Measurements from ENCODE around the gene FXYD6.

FXYD6 gene

GRCh38 chr11:117830072-117830471 is 46.4 kb downstream of the FXYD6 start:
- no peak for DNase-seq (ENCODE audit: low read depth in 2 of 2)

GRCh38 chr11:117829369-117829725 is 47.1 kb downstream of the FXYD6 start:
- DNase-seq (ENCODE audit: low read depth in 2 of 2) = no peak

GRCh38 chr11:117828611-117829368 is 47.7 kb downstream of the FXYD6 start:
- no peak for DNase-seq (ENCODE audit: low read depth in 2 of 2)

GRCh38 chr11:117827521-117828511 is 48.6 kb downstream of the FXYD6 start:
- no peak for DNase-seq (ENCODE audit: low read depth in 2 of 2)

GRCh38 chr11:117826832-117827231 is 49.6 kb downstream of the FXYD6 start:
- no peak for DNase-seq (ENCODE audit: low read depth in 2 of 2)

GRCh38 chr11:117826190-117826570 is 50.3 kb downstream of the FXYD6 start:
- no peak for DNase-seq (ENCODE audit: low read depth in 2 of 2)

GRCh38 chr11:117825538-117826189 is 50.8 kb downstream of the FXYD6 start:
- no peak for DNase-seq (ENCODE audit: low read depth in 2 of 2)

- no peak for DNase-seq (ENCODE audit: low read depth in 2 of 2)
These were observed 51.6 kb downstream of the FXYD6 start, which contains the start of gene FXYD2 for GRCh38 chr11:117824571-117825537. FXYD2 (minus strand) TSS chr11:117824744; CDS start chr11:117824678, 66 bp downstream.

GRCh38 chr11:117823946-117824420 is 52.5 kb downstream of the FXYD6 start:
- no peak for DNase-seq (ENCODE audit: low read depth in 2 of 2)

- no peak for DNase-seq (ENCODE audit: low read depth in 2 of 2)
These were observed 53.0 kb downstream of the FXYD6 start for GRCh38 chr11:117823294-117823945.

GRCh38 chr11:117822074-117823033 is 54.1 kb downstream of the FXYD6 start:
- no peak for DNase-seq (ENCODE audit: low read depth in 2 of 2)

GRCh38 chr11:117821431-117821830 is 55.0 kb downstream of the FXYD6 start:
- no peak for DNase-seq (ENCODE audit: low read depth in 2 of 2)

GRCh38 chr11:117820516-117820915 is 55.9 kb downstream of the FXYD6 start:
- no peak for DNase-seq (ENCODE audit: low read depth in 2 of 2)

- DNase-seq (ENCODE audit: low read depth in 2 of 2) = no peak
These were observed 56.4 kb downstream of the FXYD6 start for GRCh38 chr11:117820071-117820470.

GRCh38 chr11:117819096-117820040 is 57.1 kb downstream of the FXYD6 start:
- DNase-seq (ENCODE audit: low read depth in 2 of 2) = peak in 1 of 2 experiments; percentile 25

- no peak for DNase-seq (ENCODE audit: low read depth in 2 of 2)
These were observed 58.2 kb downstream of the FXYD6 start for GRCh38 chr11:117818041-117818873.

Measured in fibroblast of skin of left biceps (primary cell).